HG03103 (cell line): Measurements from ENCODE around the gene PHAF1.

Source experiments
- ATAC-seq: cut with Tn5 transposase; IDR thresholded peaks from one replicate; pipeline ENCODE4 v1.9.1; 2021; ENCODE audit warnings: low read depth; ENCODE audit not compliant: unreplicated experiment

PHAF1 gene

DNA sequence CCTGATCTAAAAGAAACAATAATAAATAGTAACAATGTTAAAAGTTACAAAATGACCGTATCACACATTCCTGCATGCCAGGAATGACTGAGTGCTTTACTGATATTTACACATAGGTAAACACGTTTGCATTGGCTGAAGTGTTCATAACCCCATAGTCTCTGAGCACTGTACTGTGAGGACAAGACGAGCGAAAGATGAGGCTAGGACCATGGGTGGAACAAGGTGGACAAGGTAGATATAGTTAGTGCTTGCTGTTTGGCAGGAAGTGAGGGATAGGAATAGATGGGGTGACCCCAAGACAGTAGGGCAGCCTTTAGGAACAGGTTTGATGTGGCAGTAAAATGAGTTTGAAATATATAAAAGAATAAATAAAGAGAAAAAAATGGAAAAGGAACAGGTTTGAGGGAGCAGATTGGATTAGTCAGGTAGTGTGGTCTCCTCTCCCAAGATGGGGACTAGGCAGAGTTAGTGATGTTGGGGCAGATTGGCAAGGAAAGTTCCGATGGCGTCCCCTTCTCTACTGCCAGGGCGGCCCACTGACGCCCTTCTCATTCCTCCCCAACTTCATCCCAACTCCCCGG, 81.8 kb downstream of the PHAF1 start:
- no peak for ATAC-seq

DNA sequence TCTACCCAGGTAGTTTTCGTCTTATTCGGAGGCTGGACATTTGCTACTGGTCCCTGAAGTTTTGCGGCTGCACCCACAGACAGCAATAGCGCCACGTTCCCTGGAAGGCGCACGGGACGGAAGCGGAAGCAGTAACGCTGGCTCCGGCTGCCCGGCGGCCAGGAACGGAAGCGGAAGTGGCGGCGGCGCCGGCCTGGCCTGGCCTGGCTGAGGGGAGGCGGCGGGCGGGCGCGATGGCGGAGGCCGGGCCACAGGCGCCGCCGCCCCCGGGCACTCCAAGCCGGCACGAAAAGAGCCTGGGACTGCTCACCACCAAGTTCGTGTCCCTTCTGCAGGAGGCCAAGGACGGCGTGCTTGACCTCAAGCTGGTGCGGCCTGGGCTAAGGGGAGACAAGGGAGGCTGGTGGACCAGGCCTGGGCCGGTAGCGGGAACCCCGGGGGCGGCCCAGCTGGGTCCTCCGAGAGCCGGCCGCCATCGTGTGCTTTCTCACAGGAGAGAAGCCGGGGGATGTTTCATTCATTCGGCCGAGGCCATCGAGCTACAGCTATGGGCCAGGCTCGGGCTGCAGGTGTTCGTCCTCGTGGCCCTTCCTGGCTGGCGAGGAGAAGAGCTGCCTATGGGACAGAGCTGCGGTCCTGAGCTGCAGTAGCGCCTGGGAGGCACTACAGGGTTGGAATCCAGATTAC, 82.4 kb downstream of the PHAF1 start, which contains the start of gene E2F4:
Gene E2F4 (plus strand): TSS at position 161 of the 687 bp plus-strand sequence. CDS start 73 bp downstream, at position 234.
- ATAC-seq = peak; percentile 85

DNA sequence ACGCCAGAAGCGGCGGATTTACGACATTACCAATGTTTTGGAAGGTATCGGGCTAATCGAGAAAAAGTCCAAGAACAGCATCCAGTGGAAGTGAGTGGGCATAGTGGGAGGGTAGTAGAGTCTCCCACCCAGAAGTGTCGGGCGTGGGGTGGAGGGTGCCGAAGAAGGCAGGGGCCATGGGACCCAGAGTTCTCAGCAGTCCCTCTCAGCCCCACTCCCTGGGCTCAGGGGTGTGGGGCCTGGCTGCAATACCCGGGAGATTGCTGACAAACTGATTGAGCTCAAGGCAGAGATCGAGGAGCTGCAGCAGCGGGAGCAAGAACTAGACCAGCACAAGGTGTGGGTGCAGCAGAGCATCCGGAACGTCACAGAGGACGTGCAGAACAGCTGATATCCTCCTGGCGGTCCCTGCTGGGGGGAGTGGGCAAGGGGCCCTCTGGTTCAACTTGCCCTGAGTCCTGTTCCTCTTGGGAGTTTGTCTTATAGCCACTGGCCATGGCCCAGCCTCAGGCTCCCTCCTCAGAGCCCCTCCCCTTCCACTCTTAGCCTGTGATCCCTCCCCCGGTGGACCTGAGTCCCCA, 83.1 kb downstream of the PHAF1 start:
- ATAC-seq = no peak

DNA sequence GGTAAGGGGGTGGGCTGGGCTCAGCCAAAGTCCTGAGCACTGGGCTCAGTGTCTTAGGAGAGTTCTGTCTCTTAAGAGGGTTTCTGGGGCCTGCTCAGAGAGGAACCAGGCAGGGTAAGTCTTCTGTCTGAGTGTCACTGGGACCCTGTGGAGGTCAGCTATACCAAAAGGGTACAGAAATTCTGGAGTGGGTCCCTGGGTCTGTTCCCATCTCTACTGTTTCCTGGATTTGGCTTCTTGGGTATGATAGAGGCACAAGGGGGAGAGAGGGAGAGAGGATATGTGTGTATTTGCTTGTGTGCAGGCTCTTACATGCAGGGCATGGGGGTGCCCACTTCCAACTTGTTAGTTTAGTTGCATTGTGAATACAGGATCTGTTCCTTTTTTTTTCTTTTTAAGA, 83.8 kb downstream of the PHAF1 start:
- ATAC-seq = no peak

DNA sequence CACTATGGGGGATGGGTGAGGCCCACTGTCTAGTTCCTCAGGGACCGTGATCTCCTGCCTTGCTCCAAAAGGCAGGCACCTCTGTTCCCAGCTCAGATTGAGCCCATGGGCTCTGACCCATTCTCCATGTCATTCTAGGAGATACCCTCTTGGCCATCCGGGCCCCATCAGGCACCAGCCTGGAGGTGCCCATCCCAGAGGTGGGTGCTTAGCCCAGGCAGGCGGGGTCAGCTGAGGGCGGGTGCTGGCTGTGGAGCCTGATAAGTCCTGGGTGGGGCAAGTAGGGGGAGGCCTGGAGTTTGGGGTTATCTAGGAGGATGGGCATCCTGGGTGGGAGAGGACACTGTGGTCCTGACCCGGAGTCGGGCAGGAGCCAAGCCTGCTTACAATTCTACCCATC, 84.5 kb downstream of the PHAF1 start:
- ATAC-seq = no peak

DNA sequence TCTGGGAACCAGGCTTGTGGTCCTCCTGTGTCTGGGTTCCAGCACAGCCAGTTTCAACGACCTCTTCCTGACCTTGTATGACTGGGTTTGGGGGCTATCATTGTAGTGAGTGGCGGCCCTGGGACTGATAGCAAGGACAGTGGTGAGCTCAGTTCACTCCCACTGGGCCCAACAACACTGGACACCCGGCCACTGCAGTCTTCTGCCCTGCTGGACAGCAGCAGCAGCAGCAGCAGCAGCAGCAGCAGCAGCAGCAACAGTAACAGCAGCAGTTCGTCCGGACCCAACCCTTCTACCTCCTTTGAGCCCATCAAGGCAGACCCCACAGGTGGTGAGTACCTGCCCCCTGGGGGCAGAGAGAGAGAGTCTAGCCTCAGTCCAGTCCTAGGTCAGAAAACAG, 85.9 kb downstream of the PHAF1 start:
- ATAC-seq = no peak

DNA sequence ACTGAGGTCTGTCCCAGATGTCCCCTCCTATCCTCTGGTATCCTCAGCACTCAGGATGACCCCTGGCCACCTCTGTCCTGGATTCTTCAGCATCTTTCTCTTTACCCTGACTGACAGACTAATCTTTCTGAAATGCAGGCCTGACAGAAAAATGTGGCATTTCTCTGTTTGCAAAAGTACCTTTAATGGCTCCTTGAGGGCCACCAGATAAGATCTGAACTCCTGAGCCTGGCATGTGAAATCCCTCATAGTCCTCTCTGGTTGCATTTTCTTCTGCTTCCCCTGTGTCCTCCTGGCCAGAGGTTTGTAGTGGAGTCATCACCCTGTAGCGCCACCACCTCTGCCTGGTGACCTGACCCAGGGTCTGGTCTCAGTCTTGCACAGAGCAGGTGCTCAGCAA, 87.1 kb downstream of the PHAF1 start:
- ATAC-seq = no peak

DNA sequence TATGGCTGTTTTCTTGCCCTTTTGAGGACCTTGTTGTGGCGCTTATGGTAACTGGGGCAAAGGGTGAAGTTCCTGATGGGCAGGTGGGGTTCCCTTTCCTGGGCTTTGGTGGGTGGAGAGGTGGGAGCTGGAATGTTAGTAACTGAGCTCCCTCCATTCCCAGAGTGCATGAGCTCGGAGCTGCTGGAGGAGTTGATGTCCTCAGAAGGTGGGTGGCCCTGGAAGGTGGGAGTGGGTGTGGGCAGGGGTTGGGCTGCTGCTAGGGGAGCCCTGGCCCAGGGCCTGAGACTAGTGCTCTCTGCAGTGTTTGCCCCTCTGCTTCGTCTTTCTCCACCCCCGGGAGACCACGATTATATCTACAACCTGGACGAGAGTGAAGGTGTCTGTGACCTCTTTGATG, 88.0 kb downstream of the PHAF1 start:
- ATAC-seq = no peak
